Astrocyte (in vitro differentiated cells and primary cell): ENCODE results near the gene OTUB2.

Source experiments
- EZH2 ChIP-seq: IDR thresholded peaks from 2 replicates; pipeline ENCODE4 v1.6.1; 2012; ENCODE audit warnings: mild to moderate bottlenecking, low read length, inconsistent platforms; ENCODE audit not compliant: insufficient read depth
- TF ChIP-seq, protein P1 (sequence below): IDR thresholded peaks from 2 replicates; pipeline ENCODE4 v1.5.1; 2011; ENCODE audit warnings: low read depth, mild to moderate bottlenecking, inconsistent platforms, low read length, moderate library complexity; ENCODE audit not compliant: insufficient read depth

DNA sequence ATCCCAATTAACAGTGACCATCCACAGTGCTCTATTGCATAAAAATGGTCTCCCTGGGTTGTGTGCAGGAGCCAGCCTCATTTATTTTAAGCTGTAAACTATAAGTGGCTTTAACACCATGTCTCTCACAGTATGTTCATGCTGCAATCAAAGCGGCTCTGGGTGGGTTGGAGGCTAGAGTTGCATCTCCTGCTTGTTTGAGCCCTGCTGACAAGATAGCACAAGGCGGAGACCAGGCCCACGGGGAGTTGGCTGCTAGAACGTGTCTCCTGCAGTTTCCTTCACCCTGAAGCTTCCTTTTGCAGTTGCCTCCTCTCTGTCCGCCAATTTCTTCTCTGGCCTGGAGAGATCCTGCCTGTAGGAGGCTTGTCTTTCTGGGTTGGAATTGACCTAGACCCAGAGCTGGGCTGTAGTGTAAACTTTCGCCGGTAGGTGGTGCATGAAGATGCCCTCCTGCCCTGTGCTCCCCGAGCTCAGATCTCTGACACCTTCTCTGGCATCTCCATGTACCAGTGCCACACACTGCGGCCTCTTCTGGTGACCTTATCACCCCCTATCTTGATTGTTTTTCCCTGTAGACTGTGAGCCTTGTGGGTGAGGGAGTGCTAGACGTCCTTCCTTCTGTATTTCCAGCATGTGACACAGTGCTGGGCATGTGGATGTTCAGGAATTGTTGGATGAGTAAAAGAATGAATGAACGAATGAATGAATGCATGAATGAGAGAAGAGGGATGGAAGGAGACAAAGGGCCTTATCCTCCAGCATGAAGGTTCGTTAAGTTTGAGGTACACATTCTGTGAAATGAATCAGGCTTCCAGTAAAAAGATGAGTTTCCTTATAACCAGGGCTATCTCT, 10.4 kb downstream of the OTUB2 start:
- TF ChIP-seq, protein P1, sequence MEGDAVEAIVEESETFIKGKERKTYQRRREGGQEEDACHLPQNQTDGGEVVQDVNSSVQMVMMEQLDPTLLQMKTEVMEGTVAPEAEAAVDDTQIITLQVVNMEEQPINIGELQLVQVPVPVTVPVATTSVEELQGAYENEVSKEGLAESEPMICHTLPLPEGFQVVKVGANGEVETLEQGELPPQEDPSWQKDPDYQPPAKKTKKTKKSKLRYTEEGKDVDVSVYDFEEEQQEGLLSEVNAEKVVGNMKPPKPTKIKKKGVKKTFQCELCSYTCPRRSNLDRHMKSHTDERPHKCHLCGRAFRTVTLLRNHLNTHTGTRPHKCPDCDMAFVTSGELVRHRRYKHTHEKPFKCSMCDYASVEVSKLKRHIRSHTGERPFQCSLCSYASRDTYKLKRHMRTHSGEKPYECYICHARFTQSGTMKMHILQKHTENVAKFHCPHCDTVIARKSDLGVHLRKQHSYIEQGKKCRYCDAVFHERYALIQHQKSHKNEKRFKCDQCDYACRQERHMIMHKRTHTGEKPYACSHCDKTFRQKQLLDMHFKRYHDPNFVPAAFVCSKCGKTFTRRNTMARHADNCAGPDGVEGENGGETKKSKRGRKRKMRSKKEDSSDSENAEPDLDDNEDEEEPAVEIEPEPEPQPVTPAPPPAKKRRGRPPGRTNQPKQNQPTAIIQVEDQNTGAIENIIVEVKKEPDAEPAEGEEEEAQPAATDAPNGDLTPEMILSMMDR, result peak; percentile 81
- TF ChIP-seq EZH2, result no peak
